SW480 (cell line): Measurements from ENCODE around the gene DCUN1D2.
"Not testable (repeated sequence)": the region's sequence is repeated elsewhere in the genome, so short reads cannot be mapped to it uniquely, and the experiment has no call there.

Experiments used
- DNase-seq: peaks from one replicate; pipeline ENCODE4 v3.0.0-alpha.2; 2016; ENCODE audit warnings: low spot score

Gene DCUN1D2

DNA sequence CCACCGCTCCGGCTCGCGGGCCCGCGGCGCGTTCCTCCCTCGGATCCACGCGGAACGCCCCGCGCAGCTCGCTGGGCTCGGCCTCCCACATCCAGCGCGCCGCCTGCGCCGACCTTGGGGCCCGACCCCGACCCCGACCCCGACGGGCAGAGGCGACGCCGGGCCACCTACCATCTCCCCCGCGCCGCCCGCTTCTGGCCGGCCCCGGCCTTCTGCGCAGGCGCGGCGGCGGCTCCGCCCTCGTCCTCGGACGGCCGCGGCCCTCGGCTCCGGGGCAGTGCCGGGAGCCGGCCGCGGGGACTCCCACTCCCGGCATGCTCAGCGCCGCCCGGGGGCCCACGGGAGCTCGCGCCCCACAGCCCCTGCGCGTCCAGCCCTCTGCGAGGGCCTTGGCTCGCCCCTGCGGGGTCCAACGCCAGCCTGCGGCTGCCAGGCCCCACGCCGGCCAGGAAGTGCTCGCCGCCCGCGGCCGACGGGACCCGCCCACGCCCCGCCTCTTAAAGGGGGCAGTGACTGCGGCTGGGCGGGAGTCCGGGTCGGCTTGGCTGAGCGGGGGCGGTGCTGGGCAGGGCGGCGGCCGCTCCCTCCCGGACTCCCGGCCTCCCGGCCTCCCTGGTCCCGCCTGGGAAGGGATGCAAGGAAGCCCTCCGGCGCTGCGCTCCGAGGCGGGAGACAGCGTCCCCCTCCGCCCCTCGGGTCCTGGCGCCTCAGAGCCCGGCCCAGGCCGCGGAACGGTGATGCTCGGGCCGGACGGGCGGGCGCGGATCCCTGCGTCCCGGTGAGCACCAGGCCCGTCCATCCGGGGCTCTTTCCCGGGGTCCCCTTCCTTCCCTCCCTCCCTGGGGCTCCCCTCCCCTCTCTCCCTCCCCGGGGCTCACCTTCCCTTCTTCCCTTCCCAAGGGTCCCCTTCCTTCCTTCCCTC, at the start of gene DCUN1D2:
Gene DCUN1D2, minus strand, starts transcription at position 216 of the 922 bp plus-strand sequence. Its CDS starts 42 bp downstream, at position 174.
- DNase-seq, result peak; percentile 91

DNA sequence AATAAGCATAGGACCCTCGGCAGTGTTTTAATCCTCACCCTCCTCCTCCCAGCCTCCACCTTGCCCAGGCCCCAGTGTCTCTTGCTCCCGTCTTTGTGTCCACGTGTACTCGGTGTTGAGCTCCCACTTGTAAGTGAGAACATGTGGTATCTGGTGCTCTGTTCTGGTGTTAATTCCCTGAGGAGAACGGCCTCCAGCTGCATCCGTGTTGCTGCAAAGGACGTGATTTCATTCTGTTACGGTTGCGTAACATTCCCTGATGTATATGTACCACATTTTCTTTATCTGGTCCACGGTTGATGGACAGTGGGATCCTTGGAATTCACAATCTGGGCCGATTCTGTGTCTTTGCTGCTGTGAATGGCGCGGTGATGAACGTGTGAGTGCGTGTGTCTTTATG, 49.3 kb upstream of the DCUN1D2 start:
- no peak for DNase-seq

DNA sequence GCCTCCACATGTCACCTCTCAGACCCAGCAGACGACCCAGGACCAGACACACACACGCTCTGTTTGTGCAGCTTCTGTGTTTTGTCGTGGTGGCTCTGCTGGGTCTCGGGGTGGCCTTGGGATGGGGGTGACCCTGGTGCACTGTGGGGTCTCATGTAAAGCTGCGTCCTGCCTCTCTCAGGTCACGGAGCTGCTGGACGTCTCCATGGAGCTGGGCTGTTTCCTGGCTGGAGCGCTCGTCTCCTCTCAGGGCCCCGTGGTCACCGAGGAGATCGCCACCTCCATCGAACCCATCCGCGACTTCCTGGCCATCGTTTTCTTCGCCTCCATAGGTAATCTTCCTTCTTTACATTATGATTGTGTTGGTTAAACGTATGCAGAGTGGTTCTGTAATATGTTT, 48.7 kb upstream of the DCUN1D2 start:
- DNase-seq, result no peak

DNA sequence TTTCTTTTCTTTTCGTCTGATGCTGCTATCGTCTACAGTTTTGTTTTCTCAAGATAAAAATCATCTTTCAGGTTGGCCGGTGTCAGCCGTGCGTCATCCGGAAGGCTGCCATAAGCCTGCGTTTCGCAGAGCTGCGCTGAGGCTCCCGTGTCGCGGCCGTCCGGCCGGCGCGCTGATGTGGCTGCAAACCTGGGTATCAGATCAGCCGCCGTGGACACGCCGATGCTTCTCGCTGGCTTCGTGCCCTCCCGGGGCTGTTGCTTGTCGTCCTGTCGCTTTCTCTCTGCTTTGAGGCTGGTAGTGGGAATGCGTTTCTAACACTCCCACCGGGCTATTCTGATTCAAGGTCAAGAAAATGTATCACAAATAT, 48.2 kb upstream of the DCUN1D2 start:
- no peak for DNase-seq

DNA sequence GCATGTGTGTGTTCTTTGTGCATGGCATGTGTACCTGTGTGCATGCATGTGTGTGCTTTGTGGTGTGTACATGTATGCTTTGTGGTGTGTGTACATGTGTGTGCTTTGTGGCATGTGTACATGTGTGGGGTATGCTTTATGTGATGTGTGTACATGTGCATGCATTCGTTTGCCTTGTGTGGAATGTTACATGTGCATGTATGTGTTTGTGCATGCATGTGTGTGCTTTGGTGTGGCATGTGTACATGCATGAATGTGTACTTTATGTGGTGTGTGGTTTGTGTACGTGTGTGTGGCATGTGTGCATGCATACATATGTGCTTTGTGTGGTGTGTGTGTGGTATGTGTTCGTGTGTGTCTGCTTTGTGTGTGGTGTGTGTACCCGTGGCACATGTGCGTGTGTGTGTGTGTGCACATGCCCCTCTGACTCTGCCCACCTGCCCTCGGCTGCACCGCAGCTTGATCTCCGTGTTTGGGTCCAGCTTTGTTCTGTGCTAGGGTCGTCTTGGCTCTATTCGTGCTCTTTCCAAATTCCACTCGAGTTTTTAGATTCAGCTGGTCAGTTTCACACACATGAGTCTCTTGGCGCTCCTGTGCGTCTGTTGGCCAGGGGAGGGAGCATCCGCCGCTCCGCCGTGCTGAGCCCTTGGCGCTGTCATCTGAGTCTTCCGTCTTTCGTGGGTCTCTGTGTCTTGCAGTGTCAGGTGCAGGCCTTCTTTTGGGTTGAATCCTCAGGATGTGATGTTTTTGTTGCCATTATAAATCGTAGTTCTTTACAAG, 47.6 kb upstream of the DCUN1D2 start:
- no peak for DNase-seq

DNA sequence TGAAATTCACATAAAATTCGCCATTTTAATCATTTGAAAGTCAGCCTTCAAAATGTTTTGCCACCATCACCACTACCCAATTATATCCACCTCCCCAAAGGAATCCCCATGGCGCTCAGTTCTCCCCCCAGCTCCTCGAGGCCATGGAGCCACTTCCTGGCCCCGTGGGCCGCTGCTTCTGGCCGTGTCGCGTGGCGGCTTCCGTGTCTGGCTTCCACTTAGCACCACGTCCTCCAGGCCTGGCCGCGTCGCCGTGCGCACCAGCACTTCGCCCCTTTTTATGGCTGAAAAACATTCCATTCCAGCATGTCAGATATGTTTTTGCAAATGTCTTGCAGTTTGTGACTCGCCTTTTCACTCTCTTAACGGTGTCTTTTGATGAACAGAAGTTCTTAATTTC, 46.7 kb upstream of the DCUN1D2 start:
- no peak for DNase-seq

DNA sequence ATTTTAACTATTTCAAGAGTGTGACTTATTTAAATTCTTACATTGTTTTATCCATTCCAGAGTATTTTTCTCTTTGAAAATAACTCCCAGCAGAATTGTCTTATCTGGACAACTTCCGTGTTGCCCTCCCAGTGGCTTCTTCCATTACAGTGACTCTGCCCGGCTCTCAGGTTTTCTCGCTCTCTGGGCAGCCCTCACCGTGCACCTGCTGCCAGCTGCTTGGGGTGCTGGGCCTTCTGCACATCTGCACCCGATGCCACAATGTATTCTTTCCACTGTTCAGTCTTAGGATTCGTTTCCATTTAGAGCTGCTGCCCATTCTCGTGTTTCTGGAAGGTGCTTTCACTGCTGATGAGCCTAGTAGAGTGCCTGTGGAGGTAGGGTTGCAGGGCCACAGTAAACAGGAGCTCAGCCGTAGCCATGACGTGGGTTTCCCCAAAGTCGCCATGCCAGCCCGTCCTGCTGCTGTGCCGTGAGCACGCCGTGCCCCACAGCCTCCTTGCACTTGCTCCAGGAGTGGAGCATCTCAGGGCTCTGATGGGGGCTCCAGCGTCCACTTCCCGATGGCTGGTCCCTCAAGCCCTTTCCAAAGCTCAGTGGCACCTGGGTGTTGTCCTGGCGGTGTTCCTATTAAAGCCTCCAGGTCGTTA, 46.1 kb upstream of the DCUN1D2 start:
- no peak for DNase-seq

DNA sequence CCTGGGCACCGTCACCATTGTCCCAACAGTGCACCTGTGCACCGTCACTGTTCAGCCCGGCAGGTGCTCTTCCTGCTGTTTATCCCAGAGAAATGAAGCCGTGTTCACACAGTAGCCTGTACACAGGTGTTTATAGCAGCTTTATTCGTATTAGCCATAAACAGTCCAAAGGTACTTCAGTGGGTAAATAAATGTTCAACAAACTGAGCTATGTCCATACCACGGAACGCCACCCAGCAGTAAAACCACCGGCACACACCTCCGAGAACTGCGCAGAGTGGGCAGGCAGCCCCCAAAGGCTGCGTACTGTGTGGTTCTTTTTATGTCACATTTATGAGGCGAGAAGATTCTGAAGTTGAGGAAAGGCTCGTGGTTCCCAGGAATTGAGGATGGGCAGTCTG, 44.9 kb upstream of the DCUN1D2 start:
- DNase-seq, result no peak

DNA sequence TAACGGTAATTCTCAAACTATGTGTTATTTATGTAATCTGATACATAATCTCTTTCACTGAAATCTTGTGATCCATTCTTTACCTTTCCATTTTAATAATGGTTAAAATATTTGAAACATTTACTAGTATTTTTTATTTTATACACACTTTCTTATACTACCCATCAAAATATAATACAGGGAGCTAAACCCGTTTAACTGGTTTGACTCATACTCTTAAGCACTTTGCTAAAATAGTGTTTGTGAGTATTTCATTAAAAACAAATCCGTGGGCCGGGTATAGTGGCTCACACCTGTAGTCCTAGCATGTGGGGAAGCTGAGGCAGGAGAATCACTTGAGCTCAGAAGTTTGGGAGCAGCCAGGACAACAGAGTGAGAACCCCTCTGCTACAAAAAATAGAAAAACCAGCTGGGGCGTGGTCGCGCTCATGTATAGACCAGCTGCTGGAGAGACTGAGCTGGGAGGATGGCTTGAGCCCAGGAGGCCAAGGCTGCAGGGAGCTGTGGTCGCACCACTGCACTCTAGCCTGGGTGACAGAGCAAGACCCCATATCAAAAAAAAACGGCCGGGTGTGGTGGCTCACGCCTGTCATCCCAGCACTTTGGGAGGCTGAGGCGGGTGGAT, 43.8 kb upstream of the DCUN1D2 start:
- no peak for DNase-seq

DNA sequence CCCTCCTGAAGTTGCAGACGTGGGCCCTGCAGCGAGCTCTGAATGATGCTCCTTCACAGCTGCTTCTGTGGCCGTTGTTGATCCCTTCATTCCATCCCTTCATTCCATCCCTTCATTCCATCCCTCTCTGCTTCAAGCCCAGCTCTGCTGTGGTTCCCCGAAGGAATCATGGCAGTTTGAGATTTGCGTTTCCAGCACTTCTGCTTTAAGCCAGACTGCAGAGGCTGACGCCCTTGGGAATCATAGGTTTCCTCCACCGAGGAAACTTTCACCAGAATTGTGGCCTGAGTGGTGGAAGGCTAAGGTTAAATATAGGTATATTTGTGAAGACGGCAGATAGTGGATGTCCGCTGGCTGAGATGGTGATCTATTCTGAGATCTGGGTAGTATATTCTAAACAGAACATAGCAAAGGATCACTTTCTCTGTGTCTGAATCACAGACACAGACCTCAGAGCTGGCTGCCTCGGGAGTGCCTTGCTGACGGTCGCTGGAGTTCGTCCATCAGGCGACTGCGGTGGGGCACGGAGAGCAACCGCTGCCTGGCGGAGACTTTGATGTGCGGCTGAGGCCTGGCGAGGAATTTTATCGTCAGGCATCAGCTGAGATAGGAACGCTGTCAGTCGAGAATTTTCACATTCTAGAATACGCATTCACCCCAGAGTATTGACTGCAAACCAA, 42.8 kb upstream of the DCUN1D2 start:
- peak; percentile 87 for DNase-seq

DNA sequence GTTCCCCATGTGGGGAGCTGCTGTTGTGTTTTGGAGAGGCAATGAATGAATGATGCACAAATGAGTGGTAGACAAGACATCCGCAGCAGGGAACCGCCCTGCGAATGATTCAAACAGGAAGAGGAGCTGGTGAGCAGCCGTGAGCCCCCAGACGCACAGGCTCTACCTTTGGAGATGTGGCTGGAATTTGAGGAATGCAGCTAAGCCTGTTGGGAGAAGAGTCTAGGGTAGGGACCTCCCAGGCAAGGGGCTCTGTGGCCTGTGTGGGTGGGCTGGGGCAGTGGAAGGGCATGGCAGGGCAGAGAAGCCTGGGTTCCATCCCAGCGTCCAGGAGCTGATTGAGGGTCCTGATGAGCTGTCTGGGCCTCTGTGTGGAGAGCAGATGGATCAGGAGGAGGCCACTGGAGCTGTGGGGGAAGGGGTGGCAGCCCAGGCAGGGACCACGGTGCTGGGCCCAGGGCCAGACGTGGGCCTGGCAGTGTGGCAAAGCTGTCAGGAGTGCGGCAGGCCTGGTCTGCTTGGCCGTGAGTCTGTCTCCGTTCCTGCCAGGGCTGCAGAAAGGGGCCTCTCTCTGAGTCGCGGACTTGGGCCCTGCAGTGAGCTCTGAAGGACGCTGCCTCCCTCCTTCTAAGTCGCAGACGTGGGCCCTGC, 41.8 kb upstream of the DCUN1D2 start:
- peak; percentile 7 for DNase-seq

DNA sequence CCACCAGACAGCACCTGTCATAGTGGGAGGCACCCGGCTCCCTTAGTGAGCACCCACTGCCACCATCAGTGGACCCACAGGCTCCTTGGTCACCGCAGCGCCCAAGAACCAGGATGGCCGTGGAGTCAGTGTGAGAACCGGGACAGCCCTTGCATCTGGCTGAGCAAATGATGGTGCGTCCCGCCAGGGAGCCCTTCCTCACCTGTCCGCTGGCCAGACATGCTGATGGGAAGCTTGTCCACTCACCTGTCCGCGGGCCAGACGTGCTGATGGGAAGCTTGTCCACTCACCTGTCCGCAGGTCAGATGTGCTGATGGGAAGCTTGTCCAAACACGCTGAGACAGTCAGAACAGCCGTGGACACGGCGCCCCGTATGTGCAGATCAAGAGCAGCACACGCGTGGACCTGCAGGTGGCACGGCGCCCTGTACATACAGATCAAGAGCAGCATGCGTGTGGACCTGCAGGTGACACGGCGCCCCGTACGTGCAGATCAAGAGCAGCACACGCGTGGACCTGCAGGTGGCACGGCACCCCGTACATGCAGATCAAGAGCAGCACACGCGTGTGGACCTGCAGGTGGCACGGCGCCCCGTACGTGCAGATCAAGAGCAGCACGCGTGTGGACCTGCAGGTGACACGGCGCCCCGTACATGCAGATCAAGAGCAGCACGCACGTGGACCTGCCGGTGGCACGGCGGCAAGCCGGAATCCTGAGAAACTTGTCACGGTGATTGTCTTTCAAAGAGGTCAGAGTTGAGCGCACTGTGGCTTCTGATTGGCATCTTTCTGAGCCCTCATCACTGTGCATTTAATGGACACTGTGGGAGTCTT, 40.7 kb upstream of the DCUN1D2 start:
- no peak for DNase-seq

DNA sequence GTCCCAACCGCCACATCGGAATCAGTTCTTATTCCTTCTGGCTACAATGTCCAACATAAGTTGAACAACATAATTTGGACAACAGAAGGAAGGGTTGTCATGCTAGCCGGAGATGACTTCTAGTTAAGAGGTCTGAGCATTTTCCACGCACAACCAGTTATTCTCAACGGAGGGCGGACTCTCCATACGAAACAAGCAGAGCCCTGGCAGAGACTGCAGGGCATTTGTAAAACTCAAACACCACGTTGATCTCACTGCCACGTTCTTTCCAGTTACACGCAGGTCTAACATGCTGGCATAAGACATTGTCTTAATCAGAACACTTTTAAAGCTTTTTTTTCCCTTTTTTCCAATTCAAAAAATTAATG, 38.3 kb upstream of the DCUN1D2 start:
- no peak for DNase-seq

DNA sequence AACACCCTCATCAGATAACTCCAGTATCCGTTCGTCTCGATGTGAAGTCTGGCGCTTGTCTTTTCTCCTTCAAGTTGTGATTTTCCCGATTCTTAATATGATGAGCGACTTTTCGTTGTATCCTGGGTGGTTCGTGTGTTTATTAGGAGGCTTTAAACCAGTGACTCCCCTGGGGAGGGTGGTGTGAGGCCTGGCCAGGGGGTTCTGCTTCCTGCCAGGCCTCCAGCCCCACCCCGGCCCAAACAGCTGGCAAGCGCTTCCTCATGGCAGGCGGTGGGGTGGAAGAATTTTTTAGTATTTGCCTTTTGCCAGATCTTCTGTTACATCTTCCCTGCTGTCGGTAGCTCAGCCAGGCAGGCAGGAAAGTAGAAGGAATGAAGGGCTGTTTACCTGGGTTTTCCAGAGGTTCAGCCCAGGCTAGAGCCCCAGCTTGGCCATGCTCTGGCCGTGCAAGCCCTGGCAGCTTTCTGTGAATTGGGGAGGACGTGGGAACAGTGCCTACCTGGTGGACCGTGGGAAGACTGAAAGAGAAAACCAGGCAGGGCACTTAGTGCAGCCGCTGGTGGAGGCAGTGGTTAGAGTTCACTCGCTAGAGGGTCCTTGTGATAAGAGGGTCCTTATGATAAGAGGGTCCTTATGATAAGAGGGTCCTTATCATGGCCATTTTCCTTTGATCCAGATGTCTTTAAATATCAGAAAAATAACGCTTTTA, 37.7 kb upstream of the DCUN1D2 start:
- DNase-seq, result no peak

DNA sequence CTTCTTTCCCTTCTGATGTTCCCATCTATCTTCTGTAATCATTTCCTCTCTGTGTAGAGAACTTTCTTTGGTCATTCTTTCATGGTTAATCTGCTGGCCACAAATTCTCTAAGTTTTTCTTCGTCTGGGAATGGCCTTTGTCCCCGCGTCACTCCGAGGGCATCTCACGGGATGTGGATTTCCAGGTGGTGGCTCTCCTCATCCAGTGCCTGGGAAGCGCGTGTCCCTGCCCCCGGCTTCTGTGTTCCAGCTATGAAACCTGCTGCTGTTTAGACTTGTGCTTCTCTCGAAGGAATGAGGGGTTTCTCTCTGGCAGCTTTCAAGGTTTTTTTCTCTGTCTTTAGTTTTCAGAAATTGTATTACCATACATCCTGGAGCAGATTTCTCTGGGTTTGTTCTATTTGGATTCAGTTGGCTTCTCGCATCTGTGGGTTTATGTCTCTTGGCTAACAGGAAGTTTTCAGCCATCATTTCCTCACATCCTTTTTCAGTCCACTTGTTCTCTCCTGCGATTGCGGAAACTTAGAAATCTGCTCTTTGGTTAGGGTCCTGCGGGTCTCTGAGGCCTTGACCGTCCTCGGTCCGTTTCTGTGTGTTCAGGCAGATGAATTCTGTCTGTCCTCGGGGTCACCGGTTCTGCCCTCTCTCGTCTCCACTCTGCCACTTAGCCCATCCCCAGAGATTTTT, 36.9 kb upstream of the DCUN1D2 start:
- DNase-seq, result no peak

DNA sequence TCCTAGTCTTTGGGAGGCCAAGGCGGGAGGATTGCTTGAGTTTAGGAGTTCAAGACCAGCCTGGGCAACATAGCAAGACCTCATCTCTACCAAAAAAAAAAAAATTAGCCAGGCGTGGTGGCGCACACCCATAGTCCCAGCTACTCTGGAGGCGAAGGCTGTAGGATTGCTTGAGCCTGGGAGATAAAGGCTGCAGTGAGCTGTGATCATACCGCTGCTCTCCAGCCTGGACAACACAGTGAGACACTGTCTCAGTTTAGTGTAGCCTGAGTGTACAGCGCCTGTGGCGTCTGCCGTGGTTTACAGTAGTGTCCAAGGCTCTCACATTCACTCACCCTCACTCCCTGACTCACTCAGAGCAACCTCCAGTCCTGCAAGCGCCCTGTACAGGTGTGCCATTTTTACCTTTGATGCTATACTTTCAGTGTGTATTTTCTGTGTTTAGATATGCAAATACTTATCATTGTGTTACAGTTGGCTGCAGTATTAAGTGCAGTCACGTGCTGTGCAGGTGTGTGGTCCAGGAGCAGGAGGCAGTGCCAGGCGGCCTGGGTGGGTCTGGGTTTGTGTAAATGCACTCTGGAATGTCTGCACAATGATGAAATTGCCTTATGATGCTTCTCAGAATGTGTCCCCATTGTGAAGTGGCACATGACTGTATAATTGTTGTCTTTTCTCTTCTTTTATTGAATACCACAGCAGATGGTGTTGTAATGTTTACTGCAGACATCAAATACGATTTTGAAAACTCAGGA, 36.1 kb upstream of the DCUN1D2 start:
- DNase-seq, result no peak

DNA sequence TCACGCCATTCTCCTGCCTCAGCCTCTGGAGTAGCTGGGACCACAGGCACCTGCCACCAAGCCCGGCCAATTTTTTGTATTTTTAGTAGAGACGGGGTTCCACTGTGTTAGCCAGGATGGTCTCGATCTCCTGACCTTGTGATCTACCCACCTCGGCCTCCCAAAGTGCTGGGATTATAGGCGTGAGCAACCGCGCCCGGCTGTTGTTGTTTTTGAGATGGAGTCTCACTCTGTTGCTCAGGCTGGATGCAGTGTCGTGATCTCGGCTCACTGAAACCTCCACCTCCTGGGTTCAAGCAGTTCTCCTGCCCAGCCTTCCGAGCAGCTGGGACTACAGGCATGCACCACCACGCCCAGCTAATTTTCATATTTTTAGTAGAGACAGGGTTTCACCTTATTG, 31.9 kb upstream of the DCUN1D2 start:
- not testable (repeated sequence) for DNase-seq

DNA sequence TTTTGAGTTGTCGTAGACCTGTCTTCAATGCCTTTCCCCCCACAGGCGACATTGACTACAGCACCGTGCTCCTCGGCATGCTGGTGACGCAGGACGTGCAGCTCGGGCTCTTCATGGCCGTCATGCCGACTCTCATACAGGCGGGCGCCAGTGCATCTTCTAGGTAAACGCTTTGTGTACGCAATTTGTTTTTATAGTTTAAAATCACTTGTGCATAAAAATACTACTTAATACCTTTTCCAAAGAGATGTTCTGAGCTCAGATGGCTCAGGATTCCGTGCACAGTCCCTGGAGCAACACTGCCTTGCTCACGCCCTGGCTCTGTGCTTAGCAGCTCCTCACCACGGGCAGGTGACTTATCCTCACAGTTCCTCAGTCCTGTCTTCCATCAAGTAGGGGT, 30.1 kb upstream of the DCUN1D2 start:
- DNase-seq, result no peak
